Uterus (tissue), 4 donors: ENCODE measurements around the gene FGF11. TPM values are rescaled to one million over a fixed set of nuclear protein-coding genes. Genes with fewer than 3 reads are reported as not detected.

Experiments
- DNase-seq, 2 donors: peaks; one replicate each; pipeline ENCODE4 v3.0.0-alpha.2; 2019 to 2020
- H3K27ac ChIP-seq, 2 donors: fragments of 200-600 bp; sonication (generic); 1 replicate in 1 of 2; 2 replicates in 1 of 2; pipeline ENCODE4 v1.5.1; 2016 to 2018
- H3K27me3 ChIP-seq, 2 donors: fragments of 200-600 bp; sonication (generic); one replicate each; pipeline ENCODE4 v1.5.1; 2018 to 2019; ENCODE audit warnings: control low read depth in 1 of 2
- H3K36me3 ChIP-seq, 2 donors: fragments of 200-600 bp; sonication (generic); one replicate each; pipeline ENCODE4 v1.5.1; 2019; ENCODE audit warnings: control low read depth in 1 of 2
- H3K4me1 ChIP-seq, 2 donors: fragments of 200-600 bp; sonication (generic); one replicate each; pipeline ENCODE4 v1.5.1; 2018 to 2019; ENCODE audit warnings: control low read depth in 1 of 2
- H3K4me3 ChIP-seq, 2 donors: fragments of 200-600 bp; sonication (generic); 1 replicate in 1 of 2; 2 replicates in 1 of 2; pipeline ENCODE4 v1.5.1; 2018 to 2019; ENCODE audit warnings: mild to moderate bottlenecking in 1 of 2
- H3K9me3 ChIP-seq, 2 donors: fragments of 200-600 bp; sonication (generic); one replicate each; pipeline ENCODE4 v1.5.1; 2019; ENCODE audit warnings: control low read depth in 1 of 2
- POLR2A ChIP-seq, 2 donors: fragments of 450-650 bp; IDR thresholded peaks; one replicate each; pipeline ENCODE4 v1.6.1; 2016; ENCODE audit warnings: antibody characterized with exemption in 2 of 2, mild to moderate bottlenecking in 1 of 2, moderate library complexity in 1 of 2
- intact Hi-C: fragments of 100-400 bp; cut with DNase I; formaldehyde crosslinking; loops from one replicate; pipeline ENCODE4 v1.15.1; 2023; ENCODE audit warnings: low total_unique reads
- total RNA-seq, 4 donors: library from RNA; depleted of rRNA in 3 of 4; stranded (reverse); fragments of >200 nt in 3 of 4; gene quantifications; one replicate each; pipeline versions ENCODE4 v1.1.0 to v1.2.4, GENCODE V29; 2014 to 2023
- TF ChIP-seq, protein P1 (sequence below), 4 experiments: fragments of 200-600 bp in 2 of 4; fragments of 450-650 bp in 2 of 4; sonication (generic) in 2 of 4; IDR thresholded peaks; one replicate each; pipeline ENCODE4 v1.5.1; 2016 to 2019; ENCODE audit warnings: antibody characterized with exemption in 4 of 4, mild to moderate bottlenecking in 2 of 4, moderate library complexity in 1 of 4
- donor health status: DM: yes; HTN: yes; CAD: no.

Gene FGF11
- total RNA-seq, 4 donors from 2014 or later: 2.8 to 17.9 (median 6.2) TPM; not detected in 1

DNA sequence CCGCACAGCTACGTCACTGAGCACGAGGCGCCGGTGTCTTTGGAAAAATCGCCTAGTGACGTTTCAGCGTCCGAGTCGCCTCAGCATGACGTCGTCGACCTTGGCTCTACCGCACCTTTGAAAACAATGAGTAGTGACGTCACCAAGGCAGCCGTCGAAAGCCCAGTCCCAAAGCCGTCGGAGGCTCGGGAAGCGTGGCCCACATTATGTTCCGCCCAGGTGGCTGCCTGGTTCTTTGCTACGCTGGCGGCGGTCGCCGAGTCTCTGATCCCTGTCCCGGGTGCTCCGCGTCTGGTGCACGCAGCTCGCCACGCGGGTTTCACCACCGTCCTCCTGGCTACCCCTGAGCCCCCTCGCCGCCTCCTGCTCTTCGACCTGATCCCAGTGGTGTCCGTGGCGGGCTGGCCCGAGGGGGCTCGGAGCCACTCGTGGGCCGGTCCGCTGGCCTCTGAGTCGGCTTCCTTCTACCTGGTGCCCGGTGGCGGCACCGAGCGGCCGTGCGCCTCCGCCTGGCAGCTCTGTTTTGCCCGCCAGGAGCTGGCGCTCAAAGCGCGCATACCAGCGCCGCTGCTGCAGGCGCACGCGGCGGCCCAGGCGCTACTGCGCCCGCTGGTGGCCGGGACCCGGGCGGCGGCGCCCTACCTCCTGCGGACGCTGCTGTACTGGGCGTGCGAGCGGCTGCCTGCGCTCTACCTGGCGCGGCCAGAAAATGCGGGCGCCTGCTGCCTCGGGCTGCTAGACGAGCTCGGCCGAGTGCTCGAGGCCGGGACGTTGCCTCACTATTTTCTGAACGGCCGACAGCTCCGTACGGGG is 2.5 kb upstream of the FGF11 start:
- Histone ChIP-seq H3K36me3 (no peaks in the 10 kb centered on the region), H3K9me3 (no peaks in the 10 kb centered on the region), H3K27ac (peak overlapping the region; percentile 28 to 64), H3K4me1 (peaks cover 0 to 43% of the 10 kb centered on the region in 2 donors), H3K27me3 (peaks cover 0 to 23% of the 10 kb centered on the region in 2 donors), H3K4me3 (peak overlapping the region; percentile 16 to 26)
- TF ChIP-seq, protein P1, sequence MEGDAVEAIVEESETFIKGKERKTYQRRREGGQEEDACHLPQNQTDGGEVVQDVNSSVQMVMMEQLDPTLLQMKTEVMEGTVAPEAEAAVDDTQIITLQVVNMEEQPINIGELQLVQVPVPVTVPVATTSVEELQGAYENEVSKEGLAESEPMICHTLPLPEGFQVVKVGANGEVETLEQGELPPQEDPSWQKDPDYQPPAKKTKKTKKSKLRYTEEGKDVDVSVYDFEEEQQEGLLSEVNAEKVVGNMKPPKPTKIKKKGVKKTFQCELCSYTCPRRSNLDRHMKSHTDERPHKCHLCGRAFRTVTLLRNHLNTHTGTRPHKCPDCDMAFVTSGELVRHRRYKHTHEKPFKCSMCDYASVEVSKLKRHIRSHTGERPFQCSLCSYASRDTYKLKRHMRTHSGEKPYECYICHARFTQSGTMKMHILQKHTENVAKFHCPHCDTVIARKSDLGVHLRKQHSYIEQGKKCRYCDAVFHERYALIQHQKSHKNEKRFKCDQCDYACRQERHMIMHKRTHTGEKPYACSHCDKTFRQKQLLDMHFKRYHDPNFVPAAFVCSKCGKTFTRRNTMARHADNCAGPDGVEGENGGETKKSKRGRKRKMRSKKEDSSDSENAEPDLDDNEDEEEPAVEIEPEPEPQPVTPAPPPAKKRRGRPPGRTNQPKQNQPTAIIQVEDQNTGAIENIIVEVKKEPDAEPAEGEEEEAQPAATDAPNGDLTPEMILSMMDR (IDR thresholded peaks at IDR 0.05): peak; percentile 59 to 97 (median 92)
- TF ChIP-seq POLR2A (IDR thresholded peaks at IDR 0.05): peak in 1 of 2 donors; percentile 43
- intact Hi-C loops: loop anchor here (10.0 kb wide), 1 partner anchor 48 kb away; the partner anchor contains the start of genes POLR2A and SLC35G6
- DNase-seq: peak; percentile 57 to 75

DNA sequence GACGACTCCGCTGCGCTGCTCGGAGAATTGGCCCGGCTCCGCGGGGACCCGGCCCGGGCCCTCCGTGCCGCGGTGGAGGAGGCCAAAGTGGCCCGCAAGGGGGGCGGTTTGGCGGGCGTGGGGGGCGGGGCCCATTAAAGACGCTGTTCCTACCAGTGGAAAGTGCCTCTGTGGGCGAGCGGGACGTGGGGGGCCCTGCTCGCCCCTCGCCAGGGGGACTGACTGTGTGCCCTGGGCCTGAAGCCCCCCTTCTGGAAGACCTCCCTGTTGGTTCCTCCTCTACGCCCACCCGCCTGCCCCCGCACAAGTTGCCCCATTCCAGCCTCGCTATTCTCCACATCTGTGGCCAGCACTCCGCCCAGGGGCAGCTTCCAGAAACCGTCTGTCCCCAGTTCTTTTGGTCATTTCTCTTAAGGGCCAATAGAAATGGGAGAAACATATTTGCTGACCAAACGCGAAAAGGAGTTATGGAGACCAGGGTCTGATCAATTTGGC is 1.9 kb upstream of the FGF11 start:
- no peak for DNase-seq
- H3K27ac ChIP-seq: peak overlapping the region; percentile 41 to 64
- intact Hi-C loops: loop anchor here (10.0 kb wide), 1 partner anchor 47 kb away; the partner anchor contains the start of genes POLR2A and SLC35G6
- H3K9me3 ChIP-seq: no peaks in the 10 kb centered on the region
- H3K4me3 ChIP-seq: peak overlapping the region; percentile 15 to 16
- TF ChIP-seq POLR2A (IDR thresholded peaks at IDR 0.05): no peak
- TF ChIP-seq, protein P1 (IDR thresholded peaks at IDR 0.05): no peak
- H3K4me1 ChIP-seq: peaks cover 0 to 43% of the 10 kb centered on the region in 2 donors
- no peaks in the 10 kb centered on the region for H3K36me3 ChIP-seq
- peaks cover 0 to 23% of the 10 kb centered on the region in 2 donors for H3K27me3 ChIP-seq

- Histone ChIP-seq H3K4me3 (peak overlapping the region; percentile 16), H3K27ac (peak overlapping the region; percentile 41 to 64), H3K4me1 (peaks cover 0 to 43% of the 10 kb centered on the region in 2 donors), H3K9me3 (no peaks in the 10 kb centered on the region), H3K36me3 (no peaks in the 10 kb centered on the region), H3K27me3 (peaks cover 0 to 23% of the 10 kb centered on the region in 2 donors)
- peak; percentile 50 to 54 for DNase-seq
- TF ChIP-seq, protein P1 (IDR thresholded peaks at IDR 0.05): no peak
- peak; percentile 5 to 9 for TF ChIP-seq POLR2A (IDR thresholded peaks at IDR 0.05)
- intact Hi-C loops: loop anchor here (10.0 kb wide), 1 partner anchor 47 kb away; the partner anchor contains the start of genes POLR2A and SLC35G6
Observed at GRCh38 chr17:7437950-7438614, 1.2 kb upstream of the FGF11 start.

- intact Hi-C loops: loop anchor here (10.0 kb wide), 1 partner anchor 46 kb away; the partner anchor contains the start of genes POLR2A and SLC35G6
- TF ChIP-seq, protein P1 (IDR thresholded peaks at IDR 0.05): no peak
- no peak for TF ChIP-seq POLR2A (IDR thresholded peaks at IDR 0.05)
Observed at GRCh38 chr17:7438656-7439460, 454 bp upstream of the FGF11 start.

More at GRCh38 chr17:7438656-7439460, 454 bp upstream of the FGF11 start:
- Histone ChIP-seq H3K4me1 (peaks cover 0 to 43% of the 10 kb centered on the region in 2 donors), H3K4me3 (peak overlapping the region in 1 of 2 donors; percentile 16), H3K9me3 (no peaks in the 10 kb centered on the region), H3K27me3 (peaks cover 0 to 23% of the 10 kb centered on the region in 2 donors), H3K36me3 (no peaks in the 10 kb centered on the region), H3K27ac (peak overlapping the region; percentile 41 to 64)
- no peak for DNase-seq
